HUDEP-2 (cell line): ENCODE results near the gene MSMP.

Source experiments
- DNase-seq, 76 experiments: peaks; one replicate each; lab custom pipeline; 2025; ENCODE audit not compliant: unreplicated experiment in 76 of 76; lab: John Stamatoyannopoulos, UW

MSMP gene

DNA sequence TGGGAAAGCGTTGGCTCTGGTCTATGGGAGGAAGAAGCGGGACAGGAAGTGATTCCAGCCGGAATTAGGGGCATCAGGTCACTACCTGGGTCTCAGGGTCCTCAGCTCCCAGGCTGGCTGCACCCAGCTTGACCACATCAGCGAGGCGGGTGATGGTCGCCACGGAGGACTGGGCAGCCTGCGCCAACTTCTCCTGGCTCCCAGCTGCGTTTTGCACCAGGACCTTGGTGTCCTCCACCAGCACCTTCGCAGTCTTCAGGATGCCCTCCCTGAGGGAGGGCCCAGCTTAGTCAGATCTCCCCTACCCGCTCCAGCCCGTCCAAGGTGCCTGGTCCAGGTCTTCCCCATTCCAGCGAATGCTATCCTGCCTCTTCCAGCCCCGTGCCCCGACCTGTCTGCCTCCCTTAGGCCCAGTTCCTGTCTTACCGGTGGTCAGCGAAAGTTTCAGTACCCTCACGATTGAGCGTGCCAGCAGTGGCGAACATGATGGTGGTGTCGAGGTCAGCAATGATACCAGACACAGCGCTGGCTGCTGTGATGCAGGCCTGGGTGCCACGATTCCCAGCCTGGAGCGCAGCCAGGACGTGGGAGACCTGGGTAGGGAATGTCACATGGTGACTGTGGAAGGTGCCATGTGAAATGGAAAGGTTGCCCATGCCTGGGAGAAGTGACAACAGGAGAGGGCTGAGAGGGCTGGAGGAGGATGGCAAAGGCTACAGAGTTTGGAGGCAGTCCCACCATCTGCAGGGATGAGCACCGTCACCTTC is 50.0 kb downstream of the MSMP start:
- DNase-seq, result no peak
